GM20000 (cell line): Measurements from ENCODE around the gene MPV17.

Source experiments
- DNase-seq: peaks from one replicate; pipeline ENCODE4 v3.0.0; 2012; ENCODE audit warnings: low spot score
- TF ChIP-seq, protein P1 (sequence below): IDR thresholded peaks from 2 replicates; pipeline ENCODE4 v1.5.1; 2012; ENCODE audit warnings: mild to moderate bottlenecking, control low read depth; ENCODE audit errors: extremely low read depth, missing control alignments

The MPV17 gene, protein sequence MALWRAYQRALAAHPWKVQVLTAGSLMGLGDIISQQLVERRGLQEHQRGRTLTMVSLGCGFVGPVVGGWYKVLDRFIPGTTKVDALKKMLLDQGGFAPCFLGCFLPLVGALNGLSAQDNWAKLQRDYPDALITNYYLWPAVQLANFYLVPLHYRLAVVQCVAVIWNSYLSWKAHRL

DNA sequence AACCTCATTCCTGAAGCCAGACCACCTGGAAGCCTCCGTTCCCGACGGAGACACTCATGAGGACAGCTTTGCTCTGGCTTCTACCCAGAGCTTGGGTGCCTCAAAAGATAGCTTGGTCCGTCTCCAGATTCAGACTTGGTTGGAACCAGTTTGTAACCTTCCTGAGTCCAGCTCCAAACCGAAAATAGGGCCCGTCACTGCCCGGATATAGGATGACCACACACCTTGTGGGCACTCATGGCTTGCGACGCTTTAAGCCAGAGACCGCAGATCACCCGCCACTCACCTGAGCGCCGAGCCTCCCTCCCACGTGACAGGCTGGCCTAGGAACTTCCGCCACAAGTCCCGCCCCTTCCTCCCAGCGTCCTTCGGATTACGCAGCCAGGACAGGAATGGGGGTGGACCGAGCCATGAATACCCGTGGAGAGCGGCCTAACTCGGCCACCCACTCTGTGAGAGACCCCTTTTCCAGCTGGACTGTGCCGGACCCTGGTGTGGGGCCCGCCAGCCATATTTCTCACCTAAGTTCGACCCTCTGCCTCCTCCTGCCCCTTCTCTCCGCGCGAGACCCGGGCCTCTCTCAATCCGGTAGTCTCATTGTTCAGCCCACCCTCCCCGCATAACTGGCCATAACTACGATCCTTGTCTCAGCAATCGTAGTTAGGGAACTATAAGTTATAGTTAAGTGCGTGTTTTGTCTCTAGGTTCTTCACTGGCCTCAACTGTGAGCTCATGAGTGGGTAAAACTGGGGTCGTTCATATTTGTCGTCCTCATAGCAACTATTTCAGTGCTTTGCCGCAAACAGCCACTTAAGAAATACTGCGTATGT, at the start of gene MPV17:
Gene MPV17 (minus strand): TSS at position 332 of the 830 bp plus-strand sequence. CDS start 580 bp downstream, outside the sequence.
- TF ChIP-seq, protein P1, sequence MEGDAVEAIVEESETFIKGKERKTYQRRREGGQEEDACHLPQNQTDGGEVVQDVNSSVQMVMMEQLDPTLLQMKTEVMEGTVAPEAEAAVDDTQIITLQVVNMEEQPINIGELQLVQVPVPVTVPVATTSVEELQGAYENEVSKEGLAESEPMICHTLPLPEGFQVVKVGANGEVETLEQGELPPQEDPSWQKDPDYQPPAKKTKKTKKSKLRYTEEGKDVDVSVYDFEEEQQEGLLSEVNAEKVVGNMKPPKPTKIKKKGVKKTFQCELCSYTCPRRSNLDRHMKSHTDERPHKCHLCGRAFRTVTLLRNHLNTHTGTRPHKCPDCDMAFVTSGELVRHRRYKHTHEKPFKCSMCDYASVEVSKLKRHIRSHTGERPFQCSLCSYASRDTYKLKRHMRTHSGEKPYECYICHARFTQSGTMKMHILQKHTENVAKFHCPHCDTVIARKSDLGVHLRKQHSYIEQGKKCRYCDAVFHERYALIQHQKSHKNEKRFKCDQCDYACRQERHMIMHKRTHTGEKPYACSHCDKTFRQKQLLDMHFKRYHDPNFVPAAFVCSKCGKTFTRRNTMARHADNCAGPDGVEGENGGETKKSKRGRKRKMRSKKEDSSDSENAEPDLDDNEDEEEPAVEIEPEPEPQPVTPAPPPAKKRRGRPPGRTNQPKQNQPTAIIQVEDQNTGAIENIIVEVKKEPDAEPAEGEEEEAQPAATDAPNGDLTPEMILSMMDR: no peak
- DNase-seq: peak; percentile 93

DNA sequence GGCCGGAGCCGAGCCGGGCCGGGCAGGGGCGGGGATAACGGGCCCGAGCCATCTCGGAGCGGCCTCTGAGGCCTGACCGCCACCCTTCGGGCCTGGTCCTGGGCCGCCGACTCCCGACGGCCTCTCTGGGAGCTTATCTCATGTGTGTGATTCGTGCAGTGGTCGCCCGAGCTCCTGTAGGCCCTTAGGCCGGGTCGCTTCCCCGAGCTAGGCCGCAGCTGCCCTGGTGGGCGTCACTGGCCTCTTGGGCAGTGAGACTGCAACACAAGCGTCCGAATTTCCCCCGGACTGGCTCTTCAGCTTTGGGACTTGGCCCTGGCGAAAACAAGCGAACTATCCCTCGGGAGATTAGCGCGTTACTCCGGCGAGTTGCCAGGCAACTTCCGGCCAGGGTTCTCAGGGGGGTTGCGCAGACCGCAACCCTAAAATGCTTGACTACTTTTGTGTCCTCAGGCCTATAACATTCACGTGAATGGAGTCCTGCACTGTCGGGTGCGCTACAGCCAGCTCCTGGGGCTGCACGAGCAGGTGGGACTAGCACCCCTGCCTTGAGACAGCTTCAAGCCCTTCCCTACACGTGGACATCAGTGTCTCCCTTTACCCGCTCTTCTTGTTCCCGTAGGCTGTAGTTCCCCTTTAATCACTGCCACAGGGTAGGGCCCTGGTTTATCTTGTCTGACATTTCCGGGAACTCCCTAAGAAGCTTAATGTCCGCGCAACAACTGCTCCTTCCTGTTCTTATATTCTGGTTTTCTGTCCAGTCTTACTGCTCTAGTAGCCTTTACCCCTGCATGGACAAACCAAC, 48.1 kb upstream of the MPV17 start:
- peak; percentile 45 for DNase-seq
- TF ChIP-seq, protein P1: no peak

DNA sequence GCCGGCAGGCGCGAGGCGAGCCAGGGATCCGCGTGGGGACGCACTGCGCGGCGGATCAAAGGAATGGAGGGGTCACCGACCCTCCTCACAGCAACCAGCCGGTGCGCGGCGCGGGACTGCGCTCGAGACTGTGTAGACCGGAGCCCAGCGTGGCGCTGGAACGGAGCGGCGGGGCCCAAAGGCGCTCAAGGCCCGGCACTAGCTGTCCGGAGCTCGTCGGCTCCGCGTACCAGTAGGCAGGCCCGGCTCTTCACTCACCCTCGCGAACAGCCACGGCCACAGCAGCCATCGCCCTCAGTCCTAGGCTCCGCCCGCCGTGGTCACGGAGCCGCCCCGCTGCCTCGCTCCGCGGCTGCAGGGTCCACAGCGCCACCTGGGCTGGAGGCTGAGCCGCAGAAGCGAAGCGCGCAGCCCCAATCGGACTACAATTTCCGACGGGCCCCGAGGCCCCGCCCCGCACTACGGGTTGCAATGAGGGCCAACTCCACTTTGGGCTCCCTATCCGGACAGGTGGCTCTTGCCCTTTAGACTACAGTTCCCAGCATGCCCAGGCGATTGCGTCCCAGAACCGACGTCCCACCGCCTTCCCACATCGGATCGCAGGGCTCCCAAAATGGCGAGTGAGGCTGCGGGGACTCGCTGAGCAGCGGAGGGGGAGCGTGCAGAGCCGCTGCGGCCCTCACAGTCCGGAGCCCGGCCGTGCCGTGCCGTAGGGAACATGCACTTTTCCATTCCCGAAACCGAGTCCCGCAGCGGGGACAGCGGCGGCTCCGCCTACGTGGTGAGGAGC, 47.3 kb upstream of the MPV17 start, which contains the start of the genes EIF2B4 and SNX17:
Gene EIF2B4 (minus strand): TSS at position 313 of the 790 bp plus-strand sequence. CDS start 24 bp downstream, at position 289.
Gene SNX17 (plus strand): TSS at position 591 of the 790 bp plus-strand sequence. CDS start 128 bp downstream, at position 719.
- DNase-seq: peak; percentile 97
- TF ChIP-seq, protein P1: peak; percentile 94

DNA sequence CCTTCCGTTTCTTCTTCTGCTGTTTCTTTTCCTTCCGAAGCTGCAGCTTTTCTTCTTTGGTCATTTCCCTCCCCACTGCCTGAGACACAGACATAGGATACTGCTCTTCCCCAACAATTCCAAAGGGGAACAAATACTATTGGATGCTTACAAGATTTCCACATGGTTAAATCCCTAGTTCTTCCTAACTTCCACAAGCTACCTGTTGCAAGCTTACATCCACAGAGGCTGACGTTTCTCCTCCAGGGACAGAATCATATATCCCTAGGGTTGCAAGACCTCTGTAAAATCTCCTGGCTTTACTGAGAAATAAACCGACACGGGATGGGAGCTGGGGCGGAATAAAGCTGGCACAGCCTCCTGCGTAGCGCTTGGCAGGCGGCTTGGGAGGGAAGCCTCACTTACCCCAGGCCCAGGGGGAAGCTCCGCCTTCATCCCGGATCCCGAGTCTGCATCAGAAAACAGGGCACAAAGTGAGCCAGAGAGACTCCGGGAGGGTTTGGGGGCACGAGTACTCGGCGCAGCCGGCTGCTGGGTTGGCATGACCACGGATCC, 46.7 kb upstream of the MPV17 start:
- DNase-seq: no peak
- TF ChIP-seq, protein P1: no peak

DNA sequence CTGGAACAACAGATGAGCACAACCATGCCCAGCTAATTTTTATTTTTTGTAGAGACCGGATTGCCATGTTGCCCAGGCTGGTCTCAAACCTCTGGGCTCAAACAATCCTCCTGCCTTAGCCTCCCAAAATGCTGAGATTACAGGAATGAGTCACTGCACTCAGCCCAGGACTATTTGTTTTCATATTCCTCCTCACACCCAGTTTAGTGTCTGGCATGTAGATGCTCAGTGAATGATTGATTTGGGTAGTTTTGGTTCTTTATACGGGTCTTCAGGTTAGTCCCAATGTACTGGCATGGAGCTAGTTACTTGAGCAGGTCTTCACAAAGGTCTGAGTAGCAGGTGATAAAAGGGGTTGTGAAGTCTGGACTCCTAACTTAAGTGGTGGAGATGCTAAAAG, 41.0 kb upstream of the MPV17 start:
- TF ChIP-seq, protein P1: no peak
- DNase-seq: no peak

DNA sequence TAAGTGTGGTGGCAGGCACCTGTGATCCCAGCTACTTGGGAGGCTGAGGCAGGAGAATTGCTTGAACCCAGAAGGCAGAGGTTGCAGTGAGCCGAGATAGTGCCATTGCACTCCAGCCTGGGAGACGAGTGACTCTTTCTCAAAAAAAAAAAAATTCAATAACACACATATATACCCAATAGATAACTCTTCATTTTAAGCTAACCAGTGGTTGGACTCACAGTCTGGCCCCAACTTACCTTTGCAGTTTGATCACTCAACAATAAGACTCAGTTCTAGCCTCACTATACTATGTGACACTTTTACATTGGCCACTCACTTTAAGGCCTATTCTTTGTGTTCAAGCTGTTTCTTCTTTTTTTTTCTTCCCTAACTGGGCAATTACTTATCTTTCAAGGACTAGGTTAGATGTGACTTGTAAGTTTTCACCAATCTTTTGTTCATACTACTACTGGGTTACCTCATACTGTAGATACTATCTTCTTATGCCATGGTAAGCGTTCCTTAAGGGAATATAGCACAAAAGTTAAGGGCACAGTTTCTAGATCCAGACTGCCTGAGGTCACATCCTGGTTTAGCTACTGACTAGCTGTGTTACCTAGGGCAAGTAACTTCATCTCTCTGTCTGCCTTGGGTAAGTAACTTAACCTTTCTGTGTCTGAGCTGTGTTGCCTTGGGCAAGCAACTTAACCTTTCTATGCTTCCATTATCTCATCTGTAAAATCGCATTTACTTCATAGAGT, 40.0 kb upstream of the MPV17 start:
- DNase-seq: no peak
- TF ChIP-seq, protein P1: no peak
